Gastrocnemius medialis (tissue), 4 donors: ENCODE data around the gene EHD4. TPM values are rescaled to one million over a fixed set of nuclear protein-coding genes. Genes with fewer than 3 reads are reported as not detected.

Experiments
- ATAC-seq, 2 donors: fragments of 150-250 bp; one replicate each; pipeline ENCODE4 v1.9.1; 2016
- DNase-seq, 2 donors: peaks; one replicate each; pipeline ENCODE4 v3.0.0-alpha.2; 2019
- H3K27ac ChIP-seq, 4 donors: fragments of 200-600 bp; sonication (generic); 1 replicate in 1 of 4; 2 replicates in 3 of 4; pipeline ENCODE4 v1.5.1; 2016 to 2018; ENCODE audit warnings: mild to moderate bottlenecking in 2 of 4, moderate library complexity in 1 of 4
- H3K27me3 ChIP-seq, 3 donors: fragments of 200-600 bp; sonication (generic) in 2 of 3; 1 replicate in 1 of 3; 2 replicates in 2 of 3; pipeline versions ENCODE4 v1.5.1 to v1.6.0; 2016 to 2019; ENCODE audit warnings: mild to moderate bottlenecking in 1 of 3, moderate library complexity in 1 of 3
- H3K36me3 ChIP-seq, 2 donors: fragments of 200-600 bp; sonication (generic) in 1 of 2; one replicate each; pipeline ENCODE4 v1.5.1; 2017 to 2018
- H3K4me1 ChIP-seq, 2 donors: fragments of 200-600 bp; sonication (generic) in 1 of 2; one replicate each; pipeline ENCODE4 v1.5.1; 2016 to 2017; ENCODE audit warnings: mild to moderate bottlenecking in 2 of 2
- H3K4me3 ChIP-seq, 4 donors: fragments of 200-600 bp; sonication (generic) in 3 of 4; 1 replicate in 1 of 4; 2 replicates in 3 of 4; pipeline ENCODE4 v1.5.1; 2016 to 2019; ENCODE audit warnings: mild to moderate bottlenecking in 2 of 4
- H3K9me3 ChIP-seq, 3 donors: fragments of 200-600 bp; sonication (generic) in 2 of 3; 1 replicate in 1 of 3; 2 replicates in 2 of 3; pipeline ENCODE4 v1.5.1; 2016 to 2019
- CTCF ChIP-seq, 5 experiments: fragments of 450-650 bp in 3 of 5; fragments of 200-600 bp in 2 of 5; sonication (generic) in 2 of 5; IDR thresholded peaks in 4 of 5; conservative IDR thresholded peaks in 1 of 5; 1 replicate in 4 of 5; 2 replicates in 1 of 5; pipeline ENCODE4 v1.5.1; 2016 to 2019; ENCODE audit warnings: antibody characterized with exemption in 5 of 5, mild to moderate bottlenecking in 3 of 5, moderate library complexity in 3 of 5
- POLR2A ChIP-seq, 2 donors: fragments of 450-650 bp; IDR thresholded peaks; one replicate each; pipeline ENCODE4 v1.6.1; 2017; ENCODE audit warnings: antibody characterized with exemption in 2 of 2, mild to moderate bottlenecking in 2 of 2, moderate library complexity in 2 of 2
- in situ Hi-C, 4 donors: fragments of 200-750 bp; cut with MboI; loops; one replicate each; pipeline versions ENCODE4 v1.15.0 to v1.8.0; 2017; ENCODE audit warnings: low sequenced_read_pairs in 4 of 4
- intact Hi-C: fragments of 100-400 bp; cut with DNase I; formaldehyde crosslinking; loops from one replicate; pipeline ENCODE4 v1.15.1; 2023; ENCODE audit warnings: low total_unique reads
- total RNA-seq, 4 donors: library from RNA; depleted of rRNA; stranded (reverse); fragments of >200 nt; gene quantifications; one replicate each; pipeline versions ENCODE4 v1.1.0 to v1.2.3, GENCODE V29; 2016

Gene EHD4
- total RNA-seq, 4 donors from 2014 or later, result 3.8 to 7.1 (median 4.3) TPM

- TF ChIP-seq CTCF (IDR thresholded peaks at IDR 0.05 in 4 of 5, conservative IDR thresholded peaks at IDR 0.05 in 1 of 5) (no peak), POLR2A (IDR thresholded peaks at IDR 0.05) (no peak)
- no peaks in the 10 kb centered on the region for H3K9me3 ChIP-seq
- no peak overlapping the region for H3K4me3 ChIP-seq
- no peak for DNase-seq
- intact Hi-C loops, result no loop called here
- H3K36me3 ChIP-seq, result no peaks in the 10 kb centered on the region
- in situ Hi-C loops, result no loop called here
- H3K27ac ChIP-seq, result no peak overlapping the region
- H3K4me1 ChIP-seq, result peaks cover 22 to 27% of the 10 kb centered on the region in 2 donors
- ATAC-seq, result no peak
- H3K27me3 ChIP-seq, result no peaks in the 10 kb centered on the region
Observed at GRCh38 chr15:42016971-42017370, 44.6 kb upstream of the EHD4 start.

- H3K27ac ChIP-seq, result no peak overlapping the region
- H3K9me3 ChIP-seq, result no peaks in the 10 kb centered on the region
- ATAC-seq (no peak), DNase-seq (no peak)
- in situ Hi-C loops, result no loop called here
- TF ChIP-seq CTCF (IDR thresholded peaks at IDR 0.05 in 4 of 5, conservative IDR thresholded peaks at IDR 0.05 in 1 of 5) (no peak), POLR2A (IDR thresholded peaks at IDR 0.05) (no peak)
- no peak overlapping the region for H3K4me3 ChIP-seq
- no peaks in the 10 kb centered on the region for H3K27me3 ChIP-seq
- intact Hi-C loops, result no loop called here
- peaks cover 16 to 27% of the 10 kb centered on the region in 2 donors for H3K4me1 ChIP-seq
- no peaks in the 10 kb centered on the region for H3K36me3 ChIP-seq
Observed at GRCh38 chr15:42014406-42014805, 42.0 kb upstream of the EHD4 start.

- no peak for DNase-seq
- peaks cover 2 to 13% of the 10 kb centered on the region in 2 donors for H3K4me1 ChIP-seq
- H3K36me3 ChIP-seq, result no peaks in the 10 kb centered on the region
- no peak overlapping the region for H3K4me3 ChIP-seq
- in situ Hi-C loops (no loop called here), intact Hi-C loops (no loop called here)
- H3K27me3 ChIP-seq, result no peaks in the 10 kb centered on the region
- no peak for ATAC-seq
- TF ChIP-seq CTCF (IDR thresholded peaks at IDR 0.05 in 4 of 5, conservative IDR thresholded peaks at IDR 0.05 in 1 of 5) (no peak), POLR2A (IDR thresholded peaks at IDR 0.05) (no peak)
- no peak overlapping the region for H3K27ac ChIP-seq
- H3K9me3 ChIP-seq, result no peaks in the 10 kb centered on the region
Observed at GRCh38 chr15:42012928-42013482, 40.6 kb upstream of the EHD4 start.

- Histone ChIP-seq H3K4me3 (no peak overlapping the region), H3K9me3 (no peaks in the 10 kb centered on the region), H3K27ac (no peak overlapping the region), H3K27me3 (no peaks in the 10 kb centered on the region), H3K4me1 (peaks cover 0 to 6% of the 10 kb centered on the region in 2 donors), H3K36me3 (no peaks in the 10 kb centered on the region)
- ATAC-seq, result no peak
- no peak for DNase-seq
- in situ Hi-C loops, result no loop called here
- no peak for TF ChIP-seq POLR2A (IDR thresholded peaks at IDR 0.05)
- TF ChIP-seq CTCF (IDR thresholded peaks at IDR 0.05 in 4 of 5, conservative IDR thresholded peaks at IDR 0.05 in 1 of 5), result no peak
- intact Hi-C loops, result no loop called here
Observed at GRCh38 chr15:42012241-42012640, 39.9 kb upstream of the EHD4 start.

DNA sequence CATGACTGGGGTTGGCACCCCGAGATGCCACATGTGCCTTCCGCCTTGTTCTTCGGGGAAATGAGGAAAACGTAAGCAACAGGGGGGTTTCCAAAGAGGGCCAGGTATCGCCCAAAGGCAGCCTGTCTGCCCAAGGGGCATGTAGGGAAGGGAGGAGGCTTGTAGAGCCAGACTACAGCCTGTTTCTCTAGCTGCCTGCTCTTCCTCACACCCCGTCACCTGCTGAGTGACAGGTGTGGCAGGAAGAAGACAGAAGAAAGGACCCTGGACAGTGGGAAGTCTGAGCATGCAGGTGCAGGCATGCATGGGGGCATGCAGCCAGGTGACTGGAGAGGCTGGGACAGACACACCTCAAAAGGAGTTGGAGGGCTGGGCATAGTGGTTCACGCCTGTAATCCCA is 38.7 kb upstream of the EHD4 start:
- Histone ChIP-seq H3K27me3 (no peaks in the 10 kb centered on the region), H3K36me3 (no peaks in the 10 kb centered on the region), H3K4me3 (no peak overlapping the region), H3K4me1 (no peaks in the 10 kb centered on the region), H3K27ac (no peak overlapping the region), H3K9me3 (no peaks in the 10 kb centered on the region)
- in situ Hi-C loops (no loop called here), intact Hi-C loops (no loop called here)
- ATAC-seq, result no peak
- no peak for DNase-seq
- TF ChIP-seq CTCF (IDR thresholded peaks at IDR 0.05 in 4 of 5, conservative IDR thresholded peaks at IDR 0.05 in 1 of 5), result no peak
- TF ChIP-seq POLR2A (IDR thresholded peaks at IDR 0.05), result no peak
